Suprapubic skin (tissue), 3 donors: Measurements from ENCODE around the gene HMGN5.

ENCODE experiments used
- POLR2AphosphoS5 ChIP-seq, 3 donors: sonication (generic); formaldehyde crosslinking; IDR thresholded peaks; one replicate each; pipeline ENCODE4 v1.6.1; 2017; ENCODE audit warnings: antibody characterized with exemption in 3 of 3
- TF ChIP-seq, protein P1 (sequence below), 2 donors: fragments of 200-600 bp in 1 of 2; fragments of 450-650 bp in 1 of 2; sonication (generic) in 1 of 2; IDR thresholded peaks; one replicate each; pipeline ENCODE4 v1.5.1; 2016 to 2019; ENCODE audit warnings: antibody characterized with exemption in 2 of 2, mild to moderate bottlenecking in 1 of 2, moderate library complexity in 1 of 2

DNA sequence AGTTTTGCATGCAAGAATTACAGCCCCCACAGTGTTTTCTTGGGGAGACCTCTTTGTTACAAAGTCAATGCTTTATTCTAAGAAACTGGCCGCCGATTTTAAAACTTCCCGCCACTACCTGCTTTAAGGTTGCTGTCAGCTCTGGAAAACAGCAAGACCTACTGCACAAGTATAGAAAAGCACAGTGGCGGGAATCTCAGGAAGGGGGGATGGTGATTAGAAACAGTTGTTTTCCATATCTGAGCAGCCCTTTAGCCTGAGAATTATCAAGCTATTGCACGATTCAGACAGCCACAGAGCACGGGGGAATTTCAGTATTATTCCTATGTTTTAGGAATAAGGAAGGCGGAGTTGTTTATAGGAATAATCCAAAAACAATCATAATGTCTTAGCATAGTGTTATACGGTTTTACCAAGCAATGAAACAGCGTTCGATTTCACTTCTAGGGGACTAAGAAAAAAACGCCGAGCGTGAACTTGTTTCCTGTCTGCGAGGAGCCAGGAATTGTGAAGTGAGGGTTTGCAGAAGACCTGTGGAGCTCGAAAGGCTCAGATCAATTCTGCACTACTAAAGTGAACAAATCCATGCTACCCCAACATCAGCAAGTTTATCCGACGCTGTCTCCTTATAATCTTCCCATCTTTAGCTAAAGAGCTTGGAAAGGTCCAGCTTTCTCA lies 81.3 kb downstream of the HMGN5 start:
- TF ChIP-seq, protein P1, sequence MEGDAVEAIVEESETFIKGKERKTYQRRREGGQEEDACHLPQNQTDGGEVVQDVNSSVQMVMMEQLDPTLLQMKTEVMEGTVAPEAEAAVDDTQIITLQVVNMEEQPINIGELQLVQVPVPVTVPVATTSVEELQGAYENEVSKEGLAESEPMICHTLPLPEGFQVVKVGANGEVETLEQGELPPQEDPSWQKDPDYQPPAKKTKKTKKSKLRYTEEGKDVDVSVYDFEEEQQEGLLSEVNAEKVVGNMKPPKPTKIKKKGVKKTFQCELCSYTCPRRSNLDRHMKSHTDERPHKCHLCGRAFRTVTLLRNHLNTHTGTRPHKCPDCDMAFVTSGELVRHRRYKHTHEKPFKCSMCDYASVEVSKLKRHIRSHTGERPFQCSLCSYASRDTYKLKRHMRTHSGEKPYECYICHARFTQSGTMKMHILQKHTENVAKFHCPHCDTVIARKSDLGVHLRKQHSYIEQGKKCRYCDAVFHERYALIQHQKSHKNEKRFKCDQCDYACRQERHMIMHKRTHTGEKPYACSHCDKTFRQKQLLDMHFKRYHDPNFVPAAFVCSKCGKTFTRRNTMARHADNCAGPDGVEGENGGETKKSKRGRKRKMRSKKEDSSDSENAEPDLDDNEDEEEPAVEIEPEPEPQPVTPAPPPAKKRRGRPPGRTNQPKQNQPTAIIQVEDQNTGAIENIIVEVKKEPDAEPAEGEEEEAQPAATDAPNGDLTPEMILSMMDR (IDR thresholded peaks at IDR 0.05), result no peak
- TF ChIP-seq POLR2AphosphoS5 (IDR thresholded peaks at IDR 0.05), result no peak
